Sigmoid colon (tissue), 4 donors: ENCODE results near the gene POU2F2.

Experiments used
- CTCF ChIP-seq, 4 experiments: fragments of 450-650 bp in 3 of 4; fragments of 200-600 bp in 1 of 4; IDR thresholded peaks; one replicate each; pipeline ENCODE4 v1.5.1; 2016 to 2019; ENCODE audit warnings: antibody characterized with exemption in 4 of 4, mild to moderate bottlenecking in 3 of 4, moderate library complexity in 2 of 4
- POLR2A ChIP-seq, 2 donors: fragments of 450-650 bp; IDR thresholded peaks; one replicate each; pipeline ENCODE4 v1.6.1; 2016; ENCODE audit warnings: antibody characterized with exemption in 2 of 2, mild to moderate bottlenecking in 2 of 2, moderate library complexity in 2 of 2
- POLR2AphosphoS5 ChIP-seq, 4 donors: sonication (generic); formaldehyde crosslinking; IDR thresholded peaks; one replicate each; pipeline ENCODE4 v1.6.1; 2017; ENCODE audit warnings: antibody characterized with exemption in 4 of 4

GRCh38 chr19:42096255-42096837 lies 35.9 kb downstream of the POU2F2 start:
- TF ChIP-seq CTCF (IDR thresholded peaks at IDR 0.05): no peak
- TF ChIP-seq POLR2AphosphoS5 (IDR thresholded peaks at IDR 0.05): peak in 2 of 4 donors; percentile 22 to 28
- TF ChIP-seq POLR2A (IDR thresholded peaks at IDR 0.05): no peak
